B cell (primary cell): ENCODE results near the gene INSR. TPM values are rescaled to one million over a fixed set of nuclear protein-coding genes. Genes with fewer than 3 reads are reported as not detected.
"Not testable (repeated sequence)": the region's sequence is repeated elsewhere in the genome, so short reads cannot be mapped to it uniquely, and the experiment has no call there.

ENCODE experiments used
- ATAC-seq: fragments of 200-7000 bp; cut with Tn5 transposase; one replicate; pipeline ENCODE4 v1.10.0; 2021; ENCODE audit warnings: low read depth, mild to moderate bottlenecking, moderate number of reproducible peaks, moderate library complexity
- CTCF ChIA-PET: fragments of 350-600 bp; sonication (Branson Sonifier 250); formaldehyde crosslinking; loops from one replicate; lab custom pipeline; 2021; ENCODE audit warnings: antibody characterized with exemption, inconsistent platforms; lab: Charles Lee
- POLR2A ChIA-PET: fragments of 350-600 bp; sonication (Branson Sonifier 250); formaldehyde crosslinking; loops from one replicate; lab custom pipeline; 2021; ENCODE audit warnings: antibody characterized with exemption; lab: Charles Lee
- DNase-seq: peaks from one replicate; pipeline ENCODE4 v3.0.0; 2013
- H2AFZ ChIP-seq: 2 replicates; pipeline ENCODE4 v1.6.1; 2012; ENCODE audit warnings: mild to moderate bottlenecking, low read depth, low read length; ENCODE audit not compliant: insufficient read depth, poor library complexity, severe bottlenecking
- H3K27ac ChIP-seq, 2 donors: 1 replicate in 1 of 2; 2 replicates in 1 of 2; pipeline ENCODE4 v1.5.1; 2012 to 2013; ENCODE audit warnings: low read length in 2 of 2, mild to moderate bottlenecking in 2 of 2, moderate library complexity in 1 of 2
- H3K27me3 ChIP-seq, 4 experiments: fragments of 200-600 bp in 1 of 4; sonication (generic) in 1 of 4; replicated peaks in 1 of 4; 1 replicate in 2 of 4; 2 replicates in 2 of 4; pipeline versions ENCODE4 v1.6.1 to v1.7.0; 2013 to 2016; ENCODE audit warnings: low read length in 3 of 4, mild to moderate bottlenecking in 2 of 4, mixed read lengths in 1 of 4, moderate library complexity in 1 of 4; ENCODE audit not compliant: insufficient read depth in 4 of 4, control insufficient read depth in 3 of 4; ENCODE audit errors: control extremely low read depth in 1 of 4
- H3K36me3 ChIP-seq, 2 experiments: replicated peaks in 1 of 2; 1 replicate in 1 of 2; 2 replicates in 1 of 2; pipeline versions ENCODE4 v1.6.1 to v1.7.1; 2013; ENCODE audit warnings: low read length in 1 of 2; ENCODE audit not compliant: insufficient read depth in 2 of 2, control insufficient read depth in 1 of 2; ENCODE audit errors: control extremely low read depth in 1 of 2, extremely low read depth in 1 of 2
- H3K4me1 ChIP-seq, 2 donors: fragments of 200-600 bp in 1 of 2; sonication (generic) in 1 of 2; 1 replicate in 1 of 2; 2 replicates in 1 of 2; pipeline versions ENCODE4 v1.5.1 to v1.6.1; 2013 to 2017; ENCODE audit warnings: low read length in 2 of 2; ENCODE audit not compliant: control insufficient read depth in 2 of 2, insufficient read depth in 2 of 2
- H3K4me2 ChIP-seq: replicated peaks from 2 replicates; pipeline ENCODE3; 2012; ENCODE audit warnings: mild to moderate bottlenecking, low read depth, low read length; ENCODE audit not compliant: poor library complexity, severe bottlenecking
- H3K4me3 ChIP-seq, 5 experiments: fragments of 200-600 bp in 1 of 5; sonication (generic) in 1 of 5; 1 replicate in 3 of 5; 2 replicates in 2 of 5; pipeline versions ENCODE4 v1.5.1 to v1.7.0; 2011 to 2016; ENCODE audit warnings: low read length in 4 of 5, mild to moderate bottlenecking in 4 of 5, low read depth in 2 of 5, control low read depth in 1 of 5, moderate library complexity in 1 of 5; ENCODE audit not compliant: insufficient read depth in 1 of 5; ENCODE audit errors: control extremely low read depth in 1 of 5, extremely low read depth in 1 of 5
- H3K79me2 ChIP-seq: fragments of 200-600 bp; sonication (generic); one replicate; pipeline ENCODE4 v1.6.0; 2016; ENCODE audit warnings: low read length; ENCODE audit not compliant: control insufficient read depth, insufficient read depth
- H3K9ac ChIP-seq: fragments of 200-600 bp; sonication (generic); 2 replicates; pipeline ENCODE4 v1.6.1; 2017; ENCODE audit warnings: mild to moderate bottlenecking, low read length, moderate library complexity
- H3K9me3 ChIP-seq, 3 donors: one replicate each; pipeline versions ENCODE4 v1.6.1 to v1.7.1; 2013; ENCODE audit warnings: low read length in 2 of 3; ENCODE audit not compliant: control insufficient read depth in 2 of 3, insufficient read depth in 1 of 3; ENCODE audit errors: control extremely low read depth in 1 of 3
- H4K20me1 ChIP-seq: 2 replicates; pipeline ENCODE4 v1.6.0; 2012; ENCODE audit warnings: mild to moderate bottlenecking, low read length; ENCODE audit not compliant: insufficient read depth, control insufficient read depth, poor library complexity, severe bottlenecking
- H3K27ac Mint-ChIP-seq: one replicate; pipeline ENCODE4 v1.8.0; 2021; ENCODE audit warnings: mixed read lengths
- H3K27me3 Mint-ChIP-seq: one replicate; pipeline ENCODE4 v1.8.0; 2021; ENCODE audit warnings: mixed read lengths
- H3K4me1 Mint-ChIP-seq: one replicate; pipeline ENCODE4 v1.8.0; 2021; ENCODE audit warnings: mixed read lengths
- H3K4me3 Mint-ChIP-seq: one replicate; pipeline ENCODE4 v1.8.0; 2021; ENCODE audit warnings: mixed read lengths
- H3K9me3 Mint-ChIP-seq: one replicate; pipeline ENCODE4 v1.8.0; 2022; ENCODE audit warnings: mixed read lengths; ENCODE audit not compliant: insufficient read depth
- CTCF ChIP-seq: fragments of 200-600 bp; IDR thresholded peaks from one replicate; pipeline ENCODE4 v1.8.0; 2022; ENCODE audit warnings: antibody characterized with exemption, mild to moderate bottlenecking
- EZH2 ChIP-seq: IDR thresholded peaks from 2 replicates; pipeline ENCODE4 v1.6.1; 2012; ENCODE audit warnings: borderline replicate concordance, low read depth, mild to moderate bottlenecking, moderate library complexity, low read length; ENCODE audit not compliant: insufficient read depth, poor library complexity, severe bottlenecking
- WGBS: methylation state at CpG from one replicate; pipeline ENCODE4 v1.1.5; 2013; ENCODE audit warnings: missing lambda C conversion rate; ENCODE audit not compliant: insufficient coverage; 5-methylcytosine and 5-hydroxymethylcytosine counted together
- intact Hi-C: fragments of 100-400 bp; cut with micrococcal nuclease; formaldehyde crosslinking; loops from one replicate; pipeline ENCODE4 v1.10.0; 2022
- polyA plus RNA-seq: library from polyadenylated mRNA; depleted of rRNA; stranded (reverse); fragments of >200 nt; gene quantifications from 2 replicates; pipeline ENCODE4 v1.2.3, GENCODE V29; 2012
- total RNA-seq, 2 donors: library from RNA; stranded (reverse); fragments of 120-200 nt in 1 of 2; gene quantifications; 1 replicate in 1 of 2; 2 replicates in 1 of 2; pipeline versions ENCODE4 v1.2.3 to v1.2.4, GENCODE V29; 2013 to 2022

INSR gene
- total and polyA plus RNA-seq, 2 donors (not counting 1 experiment from before 2014, with no cell fraction given): 1.4 to 6.3 TPM

GRCh38 chr19:7210359-7210758 lies 83.9 kb downstream of the INSR start:
- Histone ChIP-seq H2AFZ (no peak overlapping the region), H3K9me3 (peaks cover 0 to 4% (median 0%) of the 10 kb centered on the region in 3 donors), H3K4me1 (peaks cover 11 to 22% of the 10 kb centered on the region in 2 donors), H3K4me3 (no peak overlapping the region), H4K20me1 (no peaks in the 10 kb centered on the region), H3K4me2 (no peak overlapping the region), H3K9ac (no peak overlapping the region), H3K27ac (no peak overlapping the region), H3K27me3 (peaks cover 0 to 2% (median 0%) of the 10 kb centered on the region in 4 experiments), H3K36me3 (no peaks in the 10 kb centered on the region), H3K79me2 (peaks cover 5% of the 10 kb centered on the region)
- intact Hi-C loops: loop anchor here (5.0 kb wide), 1 partner anchor 33 kb away; no protein-coding TSS in a partner anchor
- Mint-ChIP-seq H3K9me3 (no peaks in the 10 kb centered on the region), H3K4me1 (peaks cover 25% of the 10 kb centered on the region), H3K4me3 (no peak overlapping the region), H3K27me3 (peaks cover 3% of the 10 kb centered on the region), H3K27ac (no peak overlapping the region)
- ATAC-seq (no peak), DNase-seq (no peak)
- no CpG with 5 or more reads among the region's 4 CpGs for WGBS
- CTCF ChIA-PET: no interaction called here
- TF ChIP-seq EZH2 (no peak), CTCF (no peak)
- POLR2A ChIA-PET: no interaction called here

DNA sequence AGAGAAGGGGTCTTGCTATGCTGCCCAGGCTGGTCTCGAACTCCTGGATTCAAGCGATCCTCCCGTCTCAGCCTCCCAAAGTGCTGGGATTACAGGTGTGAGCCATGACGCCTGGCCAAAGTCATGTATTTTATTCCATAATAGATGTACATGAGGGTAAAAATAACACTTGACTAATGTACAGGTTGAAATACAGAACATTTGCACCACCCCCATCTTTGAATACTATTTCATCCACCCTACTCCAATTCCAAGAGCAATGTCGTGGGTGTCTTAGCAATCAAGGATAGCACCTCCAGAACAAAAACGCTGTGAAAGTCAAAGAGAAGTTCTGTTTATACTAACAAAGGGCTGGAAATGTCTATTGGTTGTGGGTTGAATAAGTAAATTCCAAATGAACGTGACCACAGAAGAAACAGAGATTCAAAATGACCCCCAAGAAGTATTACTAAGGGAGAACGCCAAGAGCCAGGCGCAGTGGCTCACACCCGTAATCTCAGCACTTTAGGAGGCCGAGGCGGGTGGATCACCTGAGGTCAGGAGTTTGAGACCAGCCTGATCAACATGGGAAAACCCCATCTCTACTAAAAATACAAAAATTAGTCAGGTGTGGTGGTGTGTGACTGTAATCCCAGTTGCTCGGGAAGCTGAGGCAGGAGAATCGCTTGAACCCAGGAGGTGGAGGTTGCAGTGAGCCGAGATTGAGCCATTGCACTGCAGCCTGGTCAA lies 84.5 kb downstream of the INSR start:
- H3K4me3 Mint-ChIP-seq, H3K79me2 ChIP-seq, H3K27ac Mint-ChIP-seq, H3K4me3 ChIP-seq, H3K27me3 ChIP-seq, H3K36me3 ChIP-seq, ATAC-seq, H3K27ac ChIP-seq, H3K9me3 Mint-ChIP-seq, H3K9me3 ChIP-seq, POLR2A ChIA-PET, H3K27me3 Mint-ChIP-seq, H3K9ac ChIP-seq, DNase-seq, H4K20me1 ChIP-seq, H3K4me2 ChIP-seq, H2AFZ ChIP-seq: not testable (repeated sequence)
- intact Hi-C loops: loop anchor here (5.0 kb wide), 1 partner anchor 32 kb away; no protein-coding TSS in a partner anchor
- peaks cover 23% of the 10 kb centered on the region for H3K4me1 Mint-ChIP-seq
- H3K4me1 ChIP-seq: peaks cover 11 to 22% of the 10 kb centered on the region in 2 donors
- WGBS: no CpG with 5 or more reads among the region's 15 CpGs
- CTCF ChIA-PET: interaction anchor here (0.6 to 0.7 kb wide), 2 partner anchors 171 to 1042 kb away, joined by 3 read pairs; no protein-coding TSS in a partner anchor

DNA sequence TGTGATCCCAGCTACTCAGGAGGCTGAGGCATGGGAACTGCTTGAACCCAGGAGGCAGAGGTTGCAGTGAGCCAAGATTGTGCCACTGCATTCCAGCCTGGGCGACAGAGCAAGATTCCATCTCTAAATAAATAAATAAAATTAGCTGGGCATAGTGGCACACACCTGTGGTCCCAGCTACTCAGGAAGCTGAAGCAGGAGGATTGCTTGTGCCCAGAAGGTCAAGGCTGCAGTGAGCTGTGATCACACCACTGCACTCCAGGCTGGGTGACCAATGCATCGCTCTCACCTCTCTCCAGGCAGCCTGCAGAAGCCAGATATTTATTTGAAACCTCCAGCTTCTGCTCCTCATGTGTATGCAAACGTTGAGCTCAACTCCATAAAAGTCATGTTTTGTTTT lies 85.2 kb downstream of the INSR start:
- H3K4me3 Mint-ChIP-seq, intact Hi-C loops, H3K9me3 ChIP-seq, H3K27ac Mint-ChIP-seq, H3K9me3 Mint-ChIP-seq, H2AFZ ChIP-seq, H3K27me3 ChIP-seq, DNase-seq, H3K36me3 ChIP-seq, H3K4me3 ChIP-seq, ATAC-seq, H3K27me3 Mint-ChIP-seq, H3K27ac ChIP-seq, H4K20me1 ChIP-seq, H3K9ac ChIP-seq, H3K79me2 ChIP-seq, H3K4me2 ChIP-seq: not testable (repeated sequence)
- H3K4me1 Mint-ChIP-seq: peaks cover 21% of the 10 kb centered on the region
- H3K4me1 ChIP-seq: peaks cover 11 to 22% of the 10 kb centered on the region in 2 donors
- ChIA-PET CTCF (interaction anchor here (0.6 to 0.7 kb wide), 2 partner anchors 172 to 1041 kb away, joined by 3 read pairs; no protein-coding TSS in a partner anchor), POLR2A (interaction anchor here (0.6 kb wide), 1 partner anchor 127 kb away, joined by 6 read pairs; no protein-coding TSS in a partner anchor)
- no CpG with 5 or more reads among the region's 3 CpGs for WGBS
